HG02642 (cell line): ENCODE measurements around the gene GTSE1.

Source experiments
- ATAC-seq: cut with Tn5 transposase; IDR thresholded peaks from one replicate; pipeline ENCODE4 v1.9.1; 2021; ENCODE audit warnings: mild to moderate bottlenecking; ENCODE audit not compliant: unreplicated experiment, poor library complexity

Gene GTSE1

DNA sequence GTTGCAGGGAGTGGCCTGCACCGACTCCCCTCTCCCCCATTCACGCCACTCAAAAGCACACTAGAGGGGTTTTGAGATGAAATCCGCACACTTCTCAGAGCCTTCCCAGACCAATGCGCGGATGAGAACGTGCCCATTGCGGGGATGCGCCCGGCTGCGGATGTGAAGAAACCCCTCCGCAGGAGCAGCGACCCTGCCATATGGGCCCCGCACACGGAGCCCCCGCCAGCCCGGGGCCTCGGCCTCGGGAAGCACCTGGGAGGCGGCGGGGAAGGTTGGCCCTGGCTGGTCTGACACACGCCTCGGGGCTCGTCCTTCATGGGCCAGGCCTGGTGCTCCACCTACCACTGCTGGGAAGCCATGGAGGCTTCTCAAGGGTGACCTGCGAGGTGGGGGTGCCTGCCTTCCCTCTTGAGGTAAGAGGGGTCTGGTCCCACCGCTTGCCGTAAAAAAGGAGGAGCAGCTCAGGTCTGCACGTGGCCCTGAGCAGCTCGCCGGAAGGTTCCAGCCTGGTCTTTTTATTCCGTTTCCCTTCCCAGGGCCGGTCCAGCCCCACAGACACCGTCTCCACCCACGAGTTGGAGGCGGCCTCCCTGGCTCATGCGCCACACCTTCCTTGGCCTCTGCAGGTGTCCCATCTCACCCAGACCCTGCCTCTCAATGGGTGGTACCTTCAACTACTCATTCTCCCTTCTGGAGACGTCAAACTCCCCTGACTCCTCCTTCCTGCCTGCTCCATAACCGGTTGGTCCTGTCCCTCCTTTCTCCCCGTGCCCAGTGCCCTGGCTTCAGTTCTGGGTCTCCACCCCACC, 78.2 kb downstream of the GTSE1 start:
- no peak for ATAC-seq

- ATAC-seq = no peak
Observed at GRCh38 chr22:46376111-46376510, 79.4 kb downstream of the GTSE1 start.

GRCh38 chr22:46376908-46377524, 80.3 kb downstream of the GTSE1 start:
- no peak for ATAC-seq

GRCh38 chr22:46377525-46378425, 81.1 kb downstream of the GTSE1 start:
- ATAC-seq = no peak

DNA sequence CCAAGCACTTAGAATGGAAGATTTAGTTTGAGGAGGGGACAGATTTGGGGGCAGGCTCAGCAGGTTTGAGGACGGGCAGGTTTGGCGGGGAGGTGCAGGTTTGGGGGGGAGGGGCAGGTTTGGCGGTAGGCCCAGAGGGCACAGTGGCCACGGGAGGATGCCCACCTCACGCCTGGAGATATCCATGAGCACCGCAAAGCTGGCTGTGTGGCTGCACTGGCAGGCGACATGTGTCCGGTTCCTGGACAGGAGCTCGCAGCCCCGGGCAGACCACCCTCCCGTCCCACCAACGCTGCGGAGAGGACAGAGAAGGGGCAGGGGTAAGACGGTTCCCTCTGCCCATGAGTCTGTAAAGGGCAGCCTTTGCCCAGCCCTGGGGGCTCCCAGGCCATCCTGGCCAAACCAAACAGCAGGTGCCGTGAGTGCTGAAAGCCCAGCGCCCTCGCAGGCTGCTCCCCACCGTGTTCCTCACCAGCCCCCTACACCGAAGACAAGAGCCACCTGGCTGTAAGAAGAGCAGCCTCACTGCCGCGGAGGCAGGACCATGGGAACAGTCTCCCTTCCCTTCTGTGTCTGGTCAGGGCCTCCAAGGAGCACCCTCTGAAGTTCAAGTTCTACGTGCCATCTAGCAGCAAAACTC, 81.9 kb downstream of the GTSE1 start:
- ATAC-seq = no peak

DNA sequence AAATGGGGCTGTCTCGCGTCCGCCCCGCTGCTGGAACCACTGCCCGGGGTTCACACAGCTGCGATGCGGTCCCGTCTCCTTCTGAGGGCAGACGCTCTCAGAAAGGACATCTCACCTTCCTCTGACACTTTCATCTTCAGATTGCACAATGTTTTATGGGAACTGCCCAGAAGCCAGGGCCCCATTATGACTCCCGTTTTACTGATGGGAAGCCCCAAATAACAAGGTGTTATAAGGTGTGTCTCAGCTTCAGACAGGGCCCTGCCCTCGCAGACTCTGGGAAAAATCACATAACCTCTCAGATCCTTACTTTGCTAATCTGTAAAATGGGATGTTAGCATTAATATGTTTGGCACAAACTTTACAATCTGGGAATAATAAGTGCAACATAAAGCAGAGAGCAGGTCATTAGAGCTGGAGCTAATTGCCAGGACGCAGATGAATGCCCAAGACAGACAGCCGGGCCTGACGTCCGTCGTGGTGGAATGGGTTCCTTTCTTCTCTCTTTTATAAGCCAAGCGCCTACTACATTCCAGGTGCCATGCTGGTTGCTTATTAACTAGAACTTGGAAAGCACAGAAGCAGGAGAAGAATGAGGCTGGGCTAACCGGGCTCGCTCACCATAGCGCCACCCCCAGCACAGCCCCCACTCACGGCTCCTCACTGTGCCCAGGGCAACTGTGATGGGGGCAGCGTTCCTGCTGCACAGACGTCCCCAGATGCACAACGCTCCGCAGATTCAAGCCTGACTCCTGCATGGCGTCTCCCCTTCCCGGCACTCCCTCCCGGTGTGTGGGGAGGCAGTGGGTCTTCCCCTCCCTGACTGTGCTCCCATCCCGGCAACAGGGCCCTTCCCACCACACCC, 82.6 kb downstream of the GTSE1 start:
- no peak for ATAC-seq

DNA sequence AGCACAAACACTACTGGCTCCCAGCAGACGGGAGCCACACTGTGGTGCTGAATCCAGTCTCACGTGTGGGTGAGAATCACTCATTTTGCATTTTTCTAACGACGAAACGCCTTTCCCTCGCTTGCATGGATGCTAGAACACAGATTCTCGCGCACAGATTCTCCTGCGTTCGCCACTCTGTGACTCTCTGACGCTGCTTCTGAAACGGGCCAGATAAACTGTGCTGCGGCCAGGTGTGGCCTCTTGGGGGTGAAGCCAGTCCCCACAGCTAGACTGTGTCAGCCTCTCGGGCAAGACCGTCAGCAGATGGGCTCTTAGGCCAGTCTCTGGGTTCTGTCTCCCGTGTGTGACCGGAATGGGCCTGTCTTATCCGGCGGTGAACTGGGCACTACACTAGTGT, 83.4 kb downstream of the GTSE1 start:
- ATAC-seq = no peak
